ENCODE results near the gene MACIR. TPM values are rescaled to one million over a fixed set of nuclear protein-coding genes. Genes with fewer than 3 reads are reported as not detected.

The MACIR gene
- polyA plus RNA-seq, 1 donor, result 31.2 TPM

- Histone ChIP-seq H3K27me3 (ENCODE audit: control insufficient read depth, insufficient read depth, low read length) (no peaks in the 10 kb centered on the region), H3K36me3 (ENCODE audit: control insufficient read depth, insufficient read depth, low read length) (no peaks in the 10 kb centered on the region), H3K27ac (ENCODE audit: low read length) (no peak overlapping the region), H3K9me3 (ENCODE audit: control insufficient read depth, low read depth, low read length) (no peaks in the 10 kb centered on the region), H3K4me3 (ENCODE audit: low read length) (no peak overlapping the region), H3K4me1 (ENCODE audit: control insufficient read depth, insufficient read depth, low read length) (no peaks in the 10 kb centered on the region)
- WGBS (ENCODE audit: insufficient coverage, low lambda C conversion rate), result 22% methylated on average over 1 of the region's 4 CpGs
- peak in 1 of 2 donors; percentile 28 for DNase-seq
Observed at GRCh38 chr5:103305809-103306208, 47.2 kb downstream of the MACIR start.

- no peaks in the 10 kb centered on the region for H3K27me3 ChIP-seq (ENCODE audit: control insufficient read depth, insufficient read depth, low read length)
- H3K4me3 ChIP-seq (ENCODE audit: low read length), result no peak overlapping the region
- no peaks in the 10 kb centered on the region for H3K36me3 ChIP-seq (ENCODE audit: control insufficient read depth, insufficient read depth, low read length)
- DNase-seq, result no peak
- 100% methylated on average over 1 of the region's 3 CpGs for WGBS (ENCODE audit: insufficient coverage, low lambda C conversion rate)
- H3K9me3 ChIP-seq (ENCODE audit: control insufficient read depth, low read depth, low read length), result no peaks in the 10 kb centered on the region
- H3K27ac ChIP-seq (ENCODE audit: low read length), result no peak overlapping the region
- H3K4me1 ChIP-seq (ENCODE audit: control insufficient read depth, insufficient read depth, low read length), result no peaks in the 10 kb centered on the region
Observed at GRCh38 chr5:103307470-103307869, 48.9 kb downstream of the MACIR start.

DNA sequence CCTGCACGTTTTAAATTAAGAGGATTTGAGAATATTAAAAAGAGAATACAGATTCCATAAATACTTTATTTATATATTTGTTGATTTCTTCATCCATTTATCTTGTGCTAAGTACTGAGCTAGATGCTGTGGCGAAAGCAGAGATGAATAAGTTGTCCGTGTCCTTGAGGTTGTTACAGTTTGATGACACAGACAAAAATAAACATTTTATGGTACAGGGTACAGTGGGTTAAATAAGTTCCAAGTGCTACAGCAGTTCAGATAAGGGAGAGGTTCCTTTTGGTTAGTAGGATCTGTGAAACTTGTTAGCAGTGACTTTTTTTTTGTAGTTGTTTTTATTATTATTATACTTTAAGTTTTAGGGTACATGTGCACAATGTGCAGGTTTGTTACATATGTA lies 50.2 kb downstream of the MACIR start:
- no peak overlapping the region for H3K27ac ChIP-seq (ENCODE audit: low read length)
- no peaks in the 10 kb centered on the region for H3K9me3 ChIP-seq (ENCODE audit: control insufficient read depth, low read depth, low read length)
- H3K27me3 ChIP-seq (ENCODE audit: control insufficient read depth, insufficient read depth, low read length), result no peaks in the 10 kb centered on the region
- no peaks in the 10 kb centered on the region for H3K4me1 ChIP-seq (ENCODE audit: control insufficient read depth, insufficient read depth, low read length)
- H3K36me3 ChIP-seq (ENCODE audit: control insufficient read depth, insufficient read depth, low read length), result no peaks in the 10 kb centered on the region
- no peak overlapping the region for H3K4me3 ChIP-seq (ENCODE audit: low read length)
- DNase-seq, result peak in 1 of 2 donors; percentile 7
- no CpG with 5 or more reads among the region's 3 CpGs for WGBS (ENCODE audit: insufficient coverage, low lambda C conversion rate)

DNA sequence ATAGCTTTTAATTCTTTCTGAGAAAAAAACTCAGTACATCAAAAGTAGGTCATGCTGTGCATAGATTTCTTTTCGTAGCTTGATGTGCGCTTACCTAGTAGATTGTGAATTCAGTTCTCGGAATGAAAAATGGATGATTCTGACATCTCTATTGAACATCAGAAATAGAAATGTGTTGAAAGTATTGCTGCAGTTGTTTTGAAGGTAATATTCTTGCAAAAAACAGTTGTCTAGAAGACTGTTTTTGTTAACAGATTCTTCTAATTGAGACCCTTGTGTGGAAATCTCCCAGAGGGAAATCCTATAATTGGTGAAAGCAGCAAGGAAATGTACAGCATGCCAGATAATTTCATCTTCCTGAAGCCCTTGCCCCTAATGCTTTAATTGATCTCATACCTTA lies 54.5 kb downstream of the MACIR start:
- Histone ChIP-seq H3K27me3 (ENCODE audit: control insufficient read depth, insufficient read depth, low read length) (no peaks in the 10 kb centered on the region), H3K4me3 (ENCODE audit: low read length) (no peak overlapping the region), H3K36me3 (ENCODE audit: control insufficient read depth, insufficient read depth, low read length) (no peaks in the 10 kb centered on the region), H3K27ac (ENCODE audit: low read length) (no peak overlapping the region), H3K4me1 (ENCODE audit: control insufficient read depth, insufficient read depth, low read length) (no peaks in the 10 kb centered on the region), H3K9me3 (ENCODE audit: control insufficient read depth, low read depth, low read length) (no peaks in the 10 kb centered on the region)
- WGBS (ENCODE audit: insufficient coverage, low lambda C conversion rate), result no CpG with 5 or more reads among the region's 3 CpGs
- no peak for DNase-seq

DNA sequence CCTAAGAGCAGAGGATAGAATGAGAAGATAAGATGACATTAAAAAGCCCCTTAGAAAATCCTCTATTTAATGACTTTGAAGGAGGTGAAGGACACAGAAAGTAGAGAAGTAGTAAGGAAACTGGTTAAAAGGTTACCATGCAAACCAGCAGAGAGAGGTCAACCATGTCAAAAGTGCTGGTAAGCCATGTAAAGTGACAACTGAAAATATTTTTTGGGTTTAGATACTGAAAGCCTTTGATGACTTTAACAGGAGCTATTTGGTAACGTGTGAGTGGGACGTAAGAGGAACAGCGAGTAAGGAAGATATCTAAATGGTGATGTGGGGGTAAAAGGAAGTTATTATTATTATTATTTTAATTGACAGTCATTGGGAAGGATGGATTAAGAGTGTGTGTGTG lies 56.9 kb downstream of the MACIR start:
- Histone ChIP-seq H3K36me3 (ENCODE audit: control insufficient read depth, insufficient read depth, low read length) (no peaks in the 10 kb centered on the region), H3K27ac (ENCODE audit: low read length) (no peak overlapping the region), H3K4me3 (ENCODE audit: low read length) (no peak overlapping the region), H3K9me3 (ENCODE audit: control insufficient read depth, low read depth, low read length) (no peaks in the 10 kb centered on the region), H3K4me1 (ENCODE audit: control insufficient read depth, insufficient read depth, low read length) (no peaks in the 10 kb centered on the region), H3K27me3 (ENCODE audit: control insufficient read depth, insufficient read depth, low read length) (no peaks in the 10 kb centered on the region)
- DNase-seq, result no peak
- 100% methylated on average over 3 of the region's 3 CpGs for WGBS (ENCODE audit: insufficient coverage, low lambda C conversion rate)

- no peaks in the 10 kb centered on the region for H3K4me1 ChIP-seq (ENCODE audit: control insufficient read depth, insufficient read depth, low read length)
- no peaks in the 10 kb centered on the region for H3K9me3 ChIP-seq (ENCODE audit: control insufficient read depth, low read depth, low read length)
- no CpG with 5 or more reads among the region's 1 CpG for WGBS (ENCODE audit: insufficient coverage, low lambda C conversion rate)
- DNase-seq, result no peak
- no peaks in the 10 kb centered on the region for H3K36me3 ChIP-seq (ENCODE audit: control insufficient read depth, insufficient read depth, low read length)
- no peaks in the 10 kb centered on the region for H3K27me3 ChIP-seq (ENCODE audit: control insufficient read depth, insufficient read depth, low read length)
- H3K27ac ChIP-seq (ENCODE audit: low read length), result no peak overlapping the region
- no peak overlapping the region for H3K4me3 ChIP-seq (ENCODE audit: low read length)
Observed at GRCh38 chr5:103327451-103327850, 68.9 kb downstream of the MACIR start.

- Histone ChIP-seq H3K9me3 (ENCODE audit: control insufficient read depth, low read depth, low read length) (no peaks in the 10 kb centered on the region), H3K27ac (ENCODE audit: low read length) (no peak overlapping the region)
- no peak for DNase-seq
Observed at GRCh38 chr5:103327893-103328292, 69.3 kb downstream of the MACIR start.

More at GRCh38 chr5:103327893-103328292, 69.3 kb downstream of the MACIR start:
- no peaks in the 10 kb centered on the region for H3K27me3 ChIP-seq (ENCODE audit: control insufficient read depth, insufficient read depth, low read length)
- H3K4me1 ChIP-seq (ENCODE audit: control insufficient read depth, insufficient read depth, low read length), result no peaks in the 10 kb centered on the region
- no peak overlapping the region for H3K4me3 ChIP-seq (ENCODE audit: low read length)
- H3K36me3 ChIP-seq (ENCODE audit: control insufficient read depth, insufficient read depth, low read length), result no peaks in the 10 kb centered on the region

Other genes starting within 250 kb of the MACIR start
- gene GIN1, start 138.6 kb upstream of the MACIR start, polyA plus RNA-seq, result 7.3 TPM
- gene PPIP5K2, start 138.5 kb upstream of the MACIR start, polyA plus RNA-seq, result 53.4 TPM

Measured in large intestine (tissue), 3 donors.